Thyroid gland (tissue), 4 donors: ENCODE results near the gene CFAP161.

ENCODE experiments used
- POLR2A ChIP-seq, 2 donors: fragments of 450-650 bp; IDR thresholded peaks; one replicate each; pipeline ENCODE4 v1.6.1; 2017; ENCODE audit warnings: antibody characterized with exemption in 2 of 2, mild to moderate bottlenecking in 2 of 2, moderate library complexity in 1 of 2
- TF ChIP-seq, protein P1 (sequence below), 6 experiments: fragments of 200-600 bp in 3 of 6; fragments of 450-650 bp in 3 of 6; sonication (generic) in 3 of 6; IDR thresholded peaks; one replicate each; pipeline ENCODE4 v1.5.1; 2016 to 2019; ENCODE audit warnings: antibody characterized with exemption in 6 of 6, mild to moderate bottlenecking in 2 of 6, inconsistent platforms in 1 of 6, moderate library complexity in 1 of 6

DNA sequence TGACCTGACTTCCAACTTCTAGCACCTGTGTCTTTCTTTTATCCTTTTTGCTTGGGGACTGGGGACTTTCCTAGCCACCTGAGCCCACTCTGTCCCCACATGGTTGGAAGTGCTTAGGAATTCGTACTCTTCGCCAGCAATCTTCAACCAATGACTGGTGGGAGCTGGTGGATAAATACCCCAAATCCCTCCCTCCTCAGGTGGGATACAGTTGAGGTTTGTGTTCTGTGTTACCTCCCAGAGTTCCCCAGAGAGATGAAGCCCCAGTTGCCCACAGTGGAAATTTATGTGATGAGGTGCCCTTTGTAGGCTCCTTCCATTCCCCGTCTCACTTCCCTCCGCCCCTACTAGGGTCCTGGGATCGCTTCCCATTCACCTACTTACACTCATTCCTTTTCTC lies 40.1 kb upstream of the CFAP161 start:
- TF ChIP-seq, protein P1, sequence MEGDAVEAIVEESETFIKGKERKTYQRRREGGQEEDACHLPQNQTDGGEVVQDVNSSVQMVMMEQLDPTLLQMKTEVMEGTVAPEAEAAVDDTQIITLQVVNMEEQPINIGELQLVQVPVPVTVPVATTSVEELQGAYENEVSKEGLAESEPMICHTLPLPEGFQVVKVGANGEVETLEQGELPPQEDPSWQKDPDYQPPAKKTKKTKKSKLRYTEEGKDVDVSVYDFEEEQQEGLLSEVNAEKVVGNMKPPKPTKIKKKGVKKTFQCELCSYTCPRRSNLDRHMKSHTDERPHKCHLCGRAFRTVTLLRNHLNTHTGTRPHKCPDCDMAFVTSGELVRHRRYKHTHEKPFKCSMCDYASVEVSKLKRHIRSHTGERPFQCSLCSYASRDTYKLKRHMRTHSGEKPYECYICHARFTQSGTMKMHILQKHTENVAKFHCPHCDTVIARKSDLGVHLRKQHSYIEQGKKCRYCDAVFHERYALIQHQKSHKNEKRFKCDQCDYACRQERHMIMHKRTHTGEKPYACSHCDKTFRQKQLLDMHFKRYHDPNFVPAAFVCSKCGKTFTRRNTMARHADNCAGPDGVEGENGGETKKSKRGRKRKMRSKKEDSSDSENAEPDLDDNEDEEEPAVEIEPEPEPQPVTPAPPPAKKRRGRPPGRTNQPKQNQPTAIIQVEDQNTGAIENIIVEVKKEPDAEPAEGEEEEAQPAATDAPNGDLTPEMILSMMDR (IDR thresholded peaks at IDR 0.05) = no peak
- TF ChIP-seq POLR2A (IDR thresholded peaks at IDR 0.05) = no peak
